SH-SY5Y (cell line): ENCODE measurements around the gene MYO1C.

Experiments used
- GATA2 ChIP-seq: IDR thresholded peaks from 2 replicates; pipeline ENCODE4 v1.6.1; 2011; ENCODE audit warnings: mild to moderate bottlenecking, low read depth, low read length
- GATA3 ChIP-seq: IDR thresholded peaks from 2 replicates; pipeline ENCODE4 v1.6.1; 2011; ENCODE audit warnings: low read depth, mild to moderate bottlenecking, low read length, moderate library complexity

MYO1C gene

DNA sequence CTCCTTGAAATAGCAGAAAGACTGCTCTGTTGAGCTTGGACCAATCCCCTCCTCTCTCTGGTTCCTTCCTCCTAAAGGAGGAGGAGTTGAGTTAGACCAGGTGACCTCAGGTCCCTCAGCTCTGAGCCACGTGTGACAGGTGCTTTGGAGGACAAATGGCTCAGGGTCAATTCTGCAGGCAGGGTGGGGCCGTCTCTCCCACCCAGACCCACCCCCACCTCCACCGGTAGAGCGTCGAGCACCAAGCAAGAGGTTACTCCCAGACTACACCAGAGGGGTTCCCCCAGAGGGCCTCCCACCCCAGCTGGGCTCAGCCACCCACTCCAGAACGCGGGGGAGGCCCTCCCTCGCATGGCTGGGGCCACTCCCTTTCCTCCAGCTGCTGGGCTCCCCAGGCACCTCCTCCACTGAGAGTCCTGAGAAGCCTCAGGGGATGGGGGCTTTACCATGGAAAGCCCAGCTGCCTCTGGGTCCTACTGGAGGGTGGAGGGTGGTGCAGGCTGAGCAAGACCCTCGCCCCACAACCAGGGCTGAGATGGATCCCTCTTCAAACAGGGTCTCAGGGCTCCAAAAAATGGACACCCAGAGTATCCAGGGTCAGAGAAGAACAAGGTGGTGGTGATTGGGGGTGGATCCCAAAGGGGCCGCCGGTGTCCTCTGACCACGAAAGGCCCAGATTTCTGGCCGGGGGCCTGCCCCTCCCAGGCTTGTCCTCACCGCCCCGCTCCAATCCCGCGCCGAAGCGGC lies 7.6 kb downstream of the MYO1C start:
- TF ChIP-seq GATA3 (no peak), GATA2 (no peak)

DNA sequence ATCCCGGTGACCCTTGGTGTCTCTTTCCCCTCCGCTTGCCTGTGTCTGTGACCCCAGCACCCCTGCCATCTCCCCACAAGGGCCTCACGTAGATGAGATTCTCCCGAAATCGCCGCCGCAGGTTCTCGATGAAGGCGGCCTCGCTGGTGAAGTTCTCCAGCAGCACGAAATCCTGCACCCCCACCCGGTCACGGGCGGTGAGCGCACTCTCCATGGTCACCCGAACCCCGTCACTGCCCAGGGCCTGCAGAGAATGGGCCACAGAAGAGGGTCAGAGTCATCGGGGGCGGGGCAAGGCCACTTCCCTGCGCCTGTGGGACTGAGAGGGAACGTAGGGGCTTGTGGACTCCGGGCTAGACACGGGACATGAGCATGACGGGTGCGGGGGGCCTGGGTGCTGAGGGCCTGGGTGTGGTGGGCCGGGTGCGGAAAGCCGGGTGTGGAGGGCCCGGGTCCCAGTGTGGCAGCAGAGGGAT lies 8.4 kb downstream of the MYO1C start:
- no peak for TF ChIP-seq GATA3
- no peak for TF ChIP-seq GATA2

DNA sequence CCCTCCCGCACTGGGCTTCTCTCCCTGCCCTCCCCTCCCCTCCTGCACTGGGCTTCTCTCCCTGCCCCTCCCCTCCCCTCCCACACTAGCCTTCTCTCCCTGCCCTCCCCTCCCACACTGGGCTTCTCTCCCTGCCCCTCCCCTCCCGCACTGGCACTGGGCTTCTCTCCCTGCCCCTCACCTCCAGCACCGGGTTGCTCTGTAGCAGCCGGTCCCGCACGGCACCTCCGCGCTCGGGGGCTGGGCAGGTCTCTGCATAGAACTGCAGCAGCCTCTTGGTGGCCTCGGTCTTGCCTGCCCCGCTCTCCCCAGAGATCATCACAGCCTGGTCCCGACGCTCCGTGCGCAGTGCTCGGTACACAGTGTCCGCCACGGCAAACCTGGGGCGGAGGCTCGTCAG lies 9.8 kb downstream of the MYO1C start:
- TF ChIP-seq GATA2 (no peak), GATA3 (no peak)

DNA sequence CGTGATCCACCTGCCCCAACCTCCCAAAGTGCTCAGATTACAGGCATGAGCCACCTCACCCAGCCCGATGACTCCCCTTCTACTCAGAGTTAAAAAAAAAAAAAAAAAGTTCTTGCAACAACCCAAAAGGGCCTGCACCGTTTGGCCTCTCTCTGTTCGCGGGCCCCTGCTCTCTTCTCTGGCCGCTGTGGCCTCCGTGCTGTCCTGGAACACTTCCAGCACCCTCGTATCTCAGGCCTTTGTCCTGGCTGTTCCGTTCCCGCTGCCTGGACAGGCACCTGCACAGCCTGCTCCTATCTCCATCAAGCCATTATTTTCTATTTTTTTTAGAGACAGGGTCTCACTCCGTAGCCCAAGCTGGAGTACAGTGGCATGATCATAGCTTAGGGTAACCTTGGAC lies 10.8 kb downstream of the MYO1C start:
- no peak for TF ChIP-seq GATA2
- TF ChIP-seq GATA3: no peak

DNA sequence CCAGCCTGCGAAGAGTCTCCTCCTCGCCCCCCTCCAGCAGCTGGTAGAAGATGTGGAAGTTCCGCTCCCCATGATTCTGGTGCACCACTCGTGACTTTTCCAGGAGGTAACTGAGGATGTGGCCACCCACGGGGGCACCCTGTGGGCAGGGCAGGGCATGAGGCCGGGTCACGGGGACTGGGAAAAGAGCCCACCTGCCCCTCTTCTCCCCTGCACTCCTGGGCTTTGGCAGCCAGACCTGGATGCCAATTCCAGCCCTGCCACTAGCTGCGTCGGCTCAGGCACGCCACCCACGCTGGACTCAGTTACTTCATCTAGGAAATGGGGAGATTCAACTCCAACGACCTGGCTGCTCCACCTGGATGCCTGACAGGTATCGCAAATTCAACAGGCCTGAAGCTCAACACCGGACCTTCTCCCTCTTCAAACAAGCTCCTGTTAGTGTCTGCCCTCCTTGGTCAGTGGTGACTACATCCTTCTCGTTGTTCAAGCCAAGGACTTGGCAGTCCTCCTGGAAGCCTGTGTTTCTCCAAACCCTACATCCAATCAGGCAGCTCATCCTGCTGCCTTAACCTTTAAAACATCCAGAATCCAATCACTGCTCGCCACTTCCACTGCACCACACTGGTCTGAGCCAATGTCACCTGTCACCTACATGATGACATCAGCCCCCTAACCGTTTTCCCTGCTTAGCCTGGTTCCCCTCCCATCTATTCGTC lies 11.6 kb downstream of the MYO1C start:
- TF ChIP-seq GATA2 (no peak), GATA3 (no peak)

DNA sequence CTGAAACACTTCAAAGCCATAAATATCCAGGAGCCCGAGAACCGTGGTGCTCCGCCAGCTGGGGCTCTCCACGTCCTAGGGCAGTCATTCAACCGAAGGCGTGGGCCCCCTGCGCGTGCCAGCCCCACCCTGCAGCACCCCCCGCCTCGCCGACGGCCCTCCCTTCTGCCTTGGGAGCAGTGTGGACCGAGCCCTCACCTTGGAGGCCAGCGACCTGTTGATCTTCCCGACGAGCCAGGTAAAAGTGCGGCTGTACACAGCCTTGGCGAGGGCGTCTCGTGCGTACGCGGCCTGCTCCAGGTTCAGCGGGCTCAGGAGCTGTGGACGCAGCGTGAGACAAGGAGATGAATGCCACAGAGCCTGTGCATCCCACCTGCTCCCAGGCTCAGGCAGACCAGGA lies 14.1 kb downstream of the MYO1C start:
- no peak for TF ChIP-seq GATA3

DNA sequence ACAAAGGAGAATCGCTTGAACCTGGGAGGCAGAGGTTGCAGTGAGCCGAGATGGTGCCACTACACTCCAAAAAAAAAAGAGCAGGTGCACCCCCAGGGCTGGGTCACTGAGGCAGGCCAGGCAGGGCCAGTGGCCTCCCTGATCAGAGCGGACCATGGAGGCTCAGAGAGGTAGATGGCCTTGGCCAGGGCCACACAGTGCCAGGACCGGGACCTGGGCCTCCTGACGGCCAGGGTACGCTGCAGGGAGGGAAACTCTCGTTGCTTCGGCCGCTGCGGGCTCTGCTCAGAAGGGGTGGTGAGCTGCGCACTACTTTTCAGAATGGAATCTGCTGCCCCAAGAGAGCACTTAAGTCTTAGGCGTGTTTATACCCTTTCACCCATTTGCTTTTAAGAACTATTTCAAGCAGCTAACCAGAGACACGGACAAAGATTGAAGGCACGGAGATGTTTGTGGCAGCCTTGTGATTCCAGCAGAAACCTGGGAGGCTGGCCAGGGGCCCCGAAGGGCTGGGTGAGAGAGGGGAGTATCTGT lies 17.1 kb downstream of the MYO1C start:
- TF ChIP-seq GATA3 (no peak), GATA2 (no peak)

DNA sequence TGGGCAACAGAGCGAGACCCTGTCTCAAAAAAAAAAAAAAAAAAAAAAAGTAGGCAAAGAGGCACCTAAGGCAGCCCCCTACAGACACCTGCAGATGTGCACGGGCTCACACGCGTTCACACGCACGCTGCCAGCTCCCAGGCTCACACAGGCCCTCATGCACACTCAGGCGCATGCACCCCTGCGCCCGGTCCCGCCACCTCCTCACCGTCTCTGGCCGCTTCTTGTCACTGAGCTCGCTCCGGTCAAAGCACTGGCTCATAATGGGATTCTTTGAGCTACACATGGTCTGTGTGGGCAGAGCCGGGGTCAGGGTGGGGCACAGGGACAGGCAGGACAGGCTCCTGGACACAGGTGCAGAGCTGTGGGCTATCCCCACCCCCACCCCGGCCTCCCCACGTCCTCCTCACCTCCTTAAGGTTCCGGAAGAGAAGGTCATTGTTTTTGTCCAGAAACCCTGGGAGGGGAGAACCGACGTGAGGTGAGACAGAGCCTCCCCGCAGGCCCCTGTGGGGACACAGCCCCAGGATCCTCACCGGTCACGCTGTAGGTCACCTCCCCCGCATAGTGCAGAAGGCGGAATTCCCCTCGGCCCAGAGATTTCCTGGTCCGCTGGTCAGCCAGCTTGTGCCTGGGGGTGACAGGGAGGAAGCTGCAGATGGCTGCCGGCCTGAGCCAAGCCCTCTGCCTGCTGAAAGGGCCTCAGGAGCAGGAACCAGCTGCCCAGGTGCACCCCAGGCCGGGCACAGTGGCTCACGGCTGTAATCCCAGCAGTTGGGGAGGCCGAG lies 17.9 kb downstream of the MYO1C start:
- TF ChIP-seq GATA3 (no peak), GATA2 (no peak)

DNA sequence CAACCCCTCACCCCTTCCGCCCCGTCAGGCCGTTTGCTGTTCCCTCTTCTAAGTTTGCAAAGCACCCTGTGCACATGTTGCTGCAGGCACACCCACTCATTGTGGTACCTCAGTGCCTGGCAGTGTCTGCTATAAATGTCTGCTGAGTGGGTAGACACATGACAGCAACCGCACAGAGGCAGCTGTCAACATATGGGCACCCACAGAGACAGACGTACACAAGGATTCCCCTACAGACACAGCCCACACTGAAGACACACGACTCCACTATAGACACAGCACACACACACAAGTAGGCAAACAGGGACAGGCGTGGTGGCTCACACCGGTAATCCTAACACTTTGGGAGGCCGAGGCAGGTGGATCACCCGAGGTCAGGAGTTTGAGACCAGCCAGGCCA lies 18.6 kb downstream of the MYO1C start:
- TF ChIP-seq GATA3: no peak
- TF ChIP-seq GATA2: no peak

DNA sequence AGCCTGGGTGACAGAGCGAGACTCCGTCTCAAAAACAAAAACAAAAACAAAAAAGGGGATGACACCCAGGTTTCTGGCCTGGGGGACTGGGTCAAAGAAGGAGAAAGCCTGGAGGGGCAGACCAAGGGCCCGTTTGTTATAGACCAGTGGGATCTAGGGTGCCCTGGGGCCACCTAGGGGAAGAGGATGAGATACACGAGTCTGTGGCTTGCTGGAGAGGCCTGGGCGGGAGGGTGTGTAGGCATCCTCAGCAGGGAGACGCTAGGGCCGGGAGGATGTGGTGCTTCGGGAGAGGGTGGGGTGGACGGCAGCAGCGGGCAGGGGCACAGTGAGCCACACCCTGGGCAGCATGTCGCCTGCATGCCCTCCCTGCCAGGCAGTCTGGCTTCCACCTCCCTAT lies 19.3 kb downstream of the MYO1C start:
- TF ChIP-seq GATA3 (no peak), GATA2 (no peak)

DNA sequence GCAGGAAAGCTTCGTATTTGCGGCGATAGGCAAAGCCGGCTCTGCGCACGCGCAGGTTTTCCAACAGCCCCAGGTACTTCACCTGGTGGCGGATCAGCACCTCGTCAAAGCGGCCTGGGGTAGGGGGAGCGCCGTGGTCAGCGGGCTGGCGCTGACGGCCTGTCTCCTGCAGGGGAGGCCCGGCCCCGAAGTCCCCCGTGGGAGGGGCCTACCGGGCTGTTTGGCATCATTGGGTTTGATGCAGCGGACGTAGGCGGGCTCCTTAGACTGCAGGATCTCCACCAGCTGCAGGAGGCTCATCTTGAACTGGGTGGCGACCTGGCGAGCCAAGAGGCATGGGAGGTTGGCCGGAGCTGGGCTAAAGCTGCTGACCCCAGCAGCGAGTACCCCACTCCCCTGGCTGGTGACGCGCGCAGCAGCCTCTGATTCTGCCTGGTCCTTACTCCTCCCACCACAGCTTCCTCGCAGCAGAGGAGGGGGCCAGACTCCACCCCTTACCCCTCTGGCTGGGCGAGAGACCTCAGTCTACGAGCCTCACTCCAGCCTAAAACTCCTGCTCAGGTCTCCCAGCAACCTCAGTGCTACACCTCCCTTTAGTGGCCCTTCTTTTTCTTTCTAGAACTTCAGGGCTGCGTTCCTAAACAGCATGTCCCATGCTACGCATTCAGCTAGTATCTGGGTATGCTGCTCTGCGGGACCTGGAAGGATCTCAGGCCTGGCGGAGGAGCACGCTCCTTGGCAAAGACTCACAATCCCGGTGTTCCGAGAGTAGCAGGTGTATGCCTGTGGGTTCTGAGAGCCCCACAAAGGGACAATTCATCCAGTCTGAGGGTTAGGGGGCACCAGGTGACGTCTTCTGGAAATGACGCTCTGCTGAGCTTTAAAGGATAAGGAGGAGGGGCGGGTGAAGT lies 20.3 kb downstream of the MYO1C start:
- TF ChIP-seq GATA3 (no peak), GATA2 (no peak)

DNA sequence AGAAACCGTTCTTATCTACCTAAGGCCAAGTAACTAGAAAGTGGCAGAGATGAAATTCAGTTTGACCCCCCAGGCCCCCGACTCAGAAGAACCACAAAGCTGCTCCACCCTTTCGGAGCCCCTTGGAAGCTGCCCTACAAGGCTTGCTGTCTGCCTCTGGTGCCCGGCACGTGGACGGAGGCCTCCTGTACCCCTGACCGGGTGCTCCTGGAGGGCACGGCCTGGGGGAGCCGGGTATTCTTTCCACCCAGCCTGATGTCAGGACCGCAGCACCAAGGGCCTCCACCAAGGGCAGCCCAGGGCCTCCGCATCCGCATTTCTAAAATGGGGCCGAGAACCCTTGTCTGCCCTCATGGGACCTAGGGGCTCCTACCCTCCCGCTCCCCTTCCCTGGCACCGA lies 21.0 kb downstream of the MYO1C start:
- TF ChIP-seq GATA3: no peak
- no peak for TF ChIP-seq GATA2

DNA sequence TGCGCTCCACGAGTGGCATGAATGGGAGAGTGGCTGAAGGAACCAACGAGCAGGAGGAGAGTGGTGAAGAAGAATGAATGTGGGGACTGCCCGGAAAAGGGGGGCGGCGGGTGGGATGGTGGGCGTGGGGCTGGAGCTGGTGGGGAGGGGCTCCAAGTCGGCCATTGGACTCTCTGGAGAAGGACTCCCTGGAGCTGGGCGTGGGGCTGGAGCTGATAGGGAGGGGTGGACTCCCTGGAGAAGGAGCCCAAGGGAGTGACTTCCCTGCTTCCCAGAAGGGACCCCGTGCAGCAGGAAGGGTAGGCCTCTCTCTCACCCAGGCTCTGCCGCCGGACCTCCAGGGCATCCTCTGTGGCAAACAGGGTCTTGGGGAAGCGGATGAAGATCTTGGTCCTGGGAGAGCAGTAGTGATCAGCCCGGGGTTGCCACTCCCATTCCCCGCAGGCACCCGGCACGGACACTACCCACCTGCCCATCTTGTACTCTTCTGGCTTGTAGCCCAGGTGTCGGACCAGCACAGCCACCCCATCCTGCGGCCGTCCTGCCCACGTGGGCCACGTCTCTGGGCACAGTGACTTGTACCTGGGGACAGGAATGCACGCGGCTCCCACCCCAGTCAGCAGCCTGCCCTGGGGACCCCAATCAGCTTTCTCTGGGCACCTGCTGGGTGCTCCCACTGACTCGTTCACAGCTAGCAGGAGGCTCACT lies 21.6 kb downstream of the MYO1C start:
- TF ChIP-seq GATA3: no peak
- no peak for TF ChIP-seq GATA2

DNA sequence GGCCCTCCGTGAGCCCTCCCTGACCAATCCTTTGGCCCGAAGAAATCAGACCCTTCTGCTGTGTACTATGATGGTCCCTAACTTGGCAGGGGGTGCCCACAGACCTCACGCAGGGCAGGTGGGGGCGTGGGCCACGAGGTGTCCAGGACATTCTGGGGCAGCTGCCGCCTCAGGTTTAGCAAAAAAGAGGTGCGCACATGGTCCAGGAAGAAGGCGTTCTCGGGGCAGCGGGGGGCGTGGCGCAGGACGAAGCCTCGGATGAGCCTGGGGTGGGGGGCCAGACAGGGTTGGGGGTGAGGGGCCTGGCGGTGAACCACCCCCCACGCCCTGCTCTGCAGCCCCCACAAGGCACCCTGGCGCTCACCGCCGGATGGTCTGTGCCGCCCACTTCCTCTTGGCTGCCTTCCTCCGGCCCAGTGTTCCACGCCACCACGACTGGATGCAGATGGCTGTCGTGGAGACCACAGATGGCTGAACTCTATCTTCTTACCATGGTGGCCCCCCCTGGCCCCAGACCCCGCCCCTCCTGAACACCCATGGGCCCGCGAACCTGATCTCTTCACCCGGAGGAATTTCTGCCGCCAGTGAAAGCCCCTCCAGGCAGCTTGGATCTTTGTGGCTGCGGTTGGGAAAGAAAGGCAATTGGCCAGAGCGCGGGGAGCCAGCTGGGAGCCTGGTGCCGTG lies 22.3 kb downstream of the MYO1C start:
- no peak for TF ChIP-seq GATA3
- no peak for TF ChIP-seq GATA2
